GM19351 (cell line): ENCODE data around the gene AQP1.

Source experiments
- ATAC-seq: cut with Tn5 transposase; IDR thresholded peaks from one replicate; pipeline ENCODE4 v1.9.1; 2021; ENCODE audit warnings: mild to moderate bottlenecking, moderate library complexity; ENCODE audit not compliant: unreplicated experiment

AQP1 gene

DNA sequence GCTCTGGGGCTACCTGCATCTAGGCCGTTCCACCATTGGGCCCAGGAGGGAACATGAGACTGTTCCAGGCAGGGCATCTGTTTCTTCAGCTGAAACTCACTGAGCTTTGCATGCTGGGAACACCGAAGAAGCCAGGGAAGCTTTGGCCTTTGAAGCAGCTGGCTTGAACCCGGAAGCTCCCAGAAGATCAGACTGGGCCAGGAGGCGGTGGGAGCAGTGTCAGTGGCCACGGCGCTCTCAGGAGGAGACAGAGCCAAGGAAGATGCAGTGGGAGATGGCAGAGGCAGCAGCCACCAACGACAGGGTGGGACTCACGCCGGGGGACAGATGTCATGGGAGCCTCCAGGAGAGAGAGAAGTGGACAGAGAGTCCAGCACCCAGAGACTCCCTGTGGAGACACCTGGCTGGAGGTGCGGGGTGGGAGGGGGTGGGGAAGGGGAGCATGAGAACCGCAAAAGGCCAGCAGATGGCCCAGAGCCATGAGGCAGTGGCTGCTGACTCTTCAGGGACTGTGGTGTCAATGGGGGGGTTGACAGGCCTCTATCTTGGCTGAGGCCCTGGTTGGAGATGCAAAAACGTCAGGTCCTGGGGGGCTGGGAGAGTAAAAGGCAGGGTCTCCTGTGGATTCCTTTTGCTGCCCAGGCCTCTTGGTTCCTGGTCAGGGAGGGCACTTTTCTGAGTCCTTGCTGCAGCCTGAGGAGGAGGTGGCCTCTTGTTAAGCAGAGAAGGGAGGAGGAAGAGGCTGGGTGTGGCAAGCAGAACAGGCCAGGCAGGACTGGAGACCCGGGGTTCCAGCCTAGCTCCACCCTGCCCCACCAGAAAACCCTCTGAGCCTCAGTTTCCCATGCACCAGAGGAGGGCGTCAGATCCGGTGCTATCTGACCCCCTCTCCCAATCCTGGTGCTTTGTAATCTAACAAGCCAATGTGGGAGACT, 6.3 kb upstream of the AQP1 start:
- ATAC-seq = no peak

DNA sequence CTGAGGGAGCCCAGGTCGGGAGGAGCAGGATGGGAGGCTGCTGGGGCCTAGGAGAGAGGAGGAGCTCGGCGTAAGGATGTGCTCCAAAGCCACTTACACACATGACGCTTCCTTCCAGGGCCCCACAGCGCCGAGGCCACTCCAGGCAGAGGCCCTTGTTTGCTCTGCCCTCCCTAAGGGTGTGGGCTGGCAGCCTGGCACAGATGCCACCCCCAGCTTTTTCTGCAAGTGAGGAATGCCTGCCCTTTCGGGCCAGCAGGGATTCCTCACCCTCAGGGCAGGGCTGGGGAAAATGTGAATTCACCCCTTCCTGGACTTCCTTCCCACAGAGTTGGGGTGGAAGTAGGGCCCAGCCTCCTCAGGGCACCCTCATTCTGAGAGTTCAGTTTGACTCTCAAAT, 5.6 kb upstream of the AQP1 start:
- no peak for ATAC-seq

DNA sequence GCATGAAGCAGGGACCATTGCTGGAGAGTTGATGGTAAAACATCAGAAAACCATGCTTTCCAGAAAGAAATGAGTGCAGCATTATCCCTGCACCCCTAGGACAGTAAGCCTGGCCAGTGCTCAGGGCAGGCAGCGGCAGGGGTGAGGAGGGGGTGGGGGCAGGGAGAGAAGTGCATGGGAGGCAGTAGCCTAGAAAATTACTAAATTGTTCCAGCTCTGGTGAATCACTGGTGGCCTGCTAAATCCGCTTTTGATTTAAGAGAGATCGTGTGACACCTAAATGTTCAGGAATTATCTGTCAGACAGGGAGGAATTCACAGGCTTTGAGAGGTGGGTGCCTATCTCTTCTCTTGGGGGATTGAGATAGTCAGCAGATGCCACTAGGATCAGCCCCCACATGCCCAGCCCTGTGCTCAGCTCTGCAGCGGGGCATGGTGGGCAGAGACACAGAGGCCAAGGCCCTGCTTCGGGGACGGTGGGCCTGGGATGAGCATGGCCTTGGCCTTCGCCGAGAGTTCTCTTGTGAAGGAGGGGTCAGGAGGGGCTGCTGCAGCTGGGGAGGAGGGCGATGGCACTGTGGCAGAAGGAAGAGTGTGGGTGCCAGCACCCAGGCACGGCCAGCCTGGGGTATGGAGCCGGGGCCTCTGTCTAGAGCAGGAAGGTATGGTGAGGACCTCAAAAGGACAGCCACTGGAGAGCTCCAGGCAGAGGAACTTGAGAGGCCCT, 5.0 kb upstream of the AQP1 start:
- ATAC-seq = no peak

DNA sequence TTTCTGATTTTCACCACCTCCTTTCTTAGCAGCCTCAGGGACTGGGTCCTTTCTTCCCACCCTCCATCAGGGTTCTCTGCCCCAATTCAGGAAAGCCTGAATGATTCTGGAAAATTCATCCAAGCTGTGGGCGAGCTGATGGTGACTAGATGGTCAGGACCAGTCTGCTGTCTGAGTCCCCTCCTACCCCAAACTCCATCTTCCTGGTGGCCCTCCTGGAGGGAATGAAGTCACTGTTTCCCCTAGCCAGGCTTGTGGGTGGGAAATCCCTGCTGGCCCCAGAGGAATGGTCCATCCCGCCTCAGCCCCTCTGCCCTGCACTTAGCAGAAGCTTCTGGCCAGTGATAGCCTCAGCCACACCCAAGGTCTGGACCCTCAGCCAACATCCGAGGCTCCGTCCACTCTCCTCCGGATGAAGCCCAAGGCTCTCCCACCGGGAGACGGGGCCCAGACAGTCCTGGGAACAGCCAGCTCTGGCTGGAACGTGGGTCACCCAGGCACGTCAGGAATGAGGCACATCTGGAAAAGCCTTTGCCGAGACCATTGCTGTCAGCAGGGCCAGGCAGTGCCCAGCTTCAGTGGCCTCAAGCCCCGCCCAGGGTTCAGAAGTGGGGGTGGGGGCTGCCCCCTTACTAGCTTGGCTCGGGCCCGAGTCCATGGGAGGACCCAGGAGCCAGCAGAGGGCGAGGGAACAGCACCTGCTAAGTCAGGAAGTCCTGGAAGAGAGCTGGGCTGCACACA, 4.0 kb upstream of the AQP1 start:
- no peak for ATAC-seq

DNA sequence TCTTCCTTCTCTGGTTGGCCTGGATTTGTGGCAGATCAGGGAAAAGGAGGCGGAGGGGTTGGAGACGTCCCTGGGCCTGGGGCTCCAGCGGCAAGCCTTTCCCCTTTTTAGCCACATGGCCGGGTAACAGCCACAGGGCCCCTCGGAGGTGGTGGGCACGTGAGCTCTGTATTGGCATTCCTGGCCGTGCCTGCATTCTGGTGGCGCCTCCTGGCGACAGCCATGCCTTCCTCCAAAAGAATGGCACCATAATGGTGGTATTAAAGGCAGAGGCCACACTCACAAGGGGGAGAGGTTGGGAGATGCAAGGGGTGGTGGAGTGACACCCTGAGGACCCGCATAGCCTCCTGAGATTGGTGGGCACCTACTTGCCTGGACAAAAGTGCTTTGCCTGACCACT, 3.0 kb upstream of the AQP1 start:
- ATAC-seq = no peak

DNA sequence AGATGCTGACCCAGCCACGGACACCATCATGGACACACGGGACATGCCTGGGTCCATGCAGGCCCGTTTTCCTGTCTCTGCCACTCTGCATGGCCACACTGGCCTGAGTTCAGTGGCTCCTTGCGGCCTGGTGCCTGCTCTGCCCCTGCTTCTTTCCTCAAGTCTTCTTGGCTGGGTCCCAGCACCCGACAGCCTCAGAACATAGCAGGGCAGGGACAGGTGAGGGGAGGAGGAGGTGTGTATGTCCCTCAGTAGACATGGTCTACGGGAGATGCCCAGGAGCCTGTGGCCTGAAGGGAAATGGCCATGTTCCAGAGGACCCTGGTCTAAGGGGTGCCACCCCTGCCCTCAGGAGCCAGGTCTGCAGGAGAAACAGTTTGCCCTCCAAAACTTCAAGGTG, 2.2 kb upstream of the AQP1 start:
- no peak for ATAC-seq

DNA sequence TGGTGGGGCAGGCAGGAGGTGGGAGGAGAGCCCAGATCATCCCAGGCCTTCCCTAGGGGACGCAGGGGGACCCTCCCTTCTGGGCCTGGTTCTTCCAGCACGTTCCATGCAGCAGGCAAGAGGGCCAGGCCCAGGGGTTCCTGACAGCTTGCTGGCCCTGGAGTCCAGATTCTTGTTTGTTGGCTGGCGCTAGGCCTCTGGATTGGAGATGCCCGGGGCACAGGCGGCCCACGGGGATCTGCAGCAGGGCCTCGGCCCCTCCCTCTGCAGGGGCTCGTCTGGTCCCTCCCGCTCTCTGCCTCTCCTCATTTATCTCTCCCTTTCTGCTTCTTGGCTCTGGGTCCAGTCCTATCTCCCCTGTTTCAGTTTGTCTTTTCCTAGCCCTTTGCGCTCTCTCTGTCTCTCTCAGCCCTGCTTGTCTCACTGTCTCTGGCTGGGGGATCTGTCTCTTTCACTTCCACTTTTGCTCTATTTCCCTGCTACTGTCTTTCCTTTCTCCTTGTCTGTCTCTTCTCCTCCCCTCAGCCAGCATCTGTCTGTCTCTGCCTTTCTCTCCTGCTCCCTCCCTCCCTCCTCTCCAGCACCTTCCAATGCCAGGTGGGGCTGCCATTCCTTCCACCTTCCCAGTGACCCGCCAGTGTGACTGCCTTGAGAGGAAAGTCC, 1.1 kb upstream of the AQP1 start:
- no peak for ATAC-seq

DNA sequence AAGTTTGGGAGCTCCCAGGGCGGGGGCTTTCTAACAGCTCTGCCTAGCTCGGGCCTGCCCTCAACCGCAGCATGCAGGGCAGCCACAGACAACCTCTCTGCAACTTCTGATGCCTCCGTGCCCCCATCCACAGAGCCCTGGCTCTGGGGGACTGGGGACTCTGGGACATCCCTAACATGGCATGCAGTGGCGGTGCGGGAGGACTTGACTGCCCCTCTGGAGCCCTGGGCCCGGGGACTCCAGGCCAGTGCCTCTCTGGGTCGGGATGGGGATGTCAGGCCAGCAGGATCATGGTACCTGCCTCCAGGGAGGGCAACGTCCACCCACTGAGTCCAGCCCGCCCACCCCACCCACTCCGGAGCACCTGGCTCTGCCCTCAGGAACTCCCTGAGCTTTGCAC, 520 bp upstream of the AQP1 start:
- ATAC-seq = no peak

DNA sequence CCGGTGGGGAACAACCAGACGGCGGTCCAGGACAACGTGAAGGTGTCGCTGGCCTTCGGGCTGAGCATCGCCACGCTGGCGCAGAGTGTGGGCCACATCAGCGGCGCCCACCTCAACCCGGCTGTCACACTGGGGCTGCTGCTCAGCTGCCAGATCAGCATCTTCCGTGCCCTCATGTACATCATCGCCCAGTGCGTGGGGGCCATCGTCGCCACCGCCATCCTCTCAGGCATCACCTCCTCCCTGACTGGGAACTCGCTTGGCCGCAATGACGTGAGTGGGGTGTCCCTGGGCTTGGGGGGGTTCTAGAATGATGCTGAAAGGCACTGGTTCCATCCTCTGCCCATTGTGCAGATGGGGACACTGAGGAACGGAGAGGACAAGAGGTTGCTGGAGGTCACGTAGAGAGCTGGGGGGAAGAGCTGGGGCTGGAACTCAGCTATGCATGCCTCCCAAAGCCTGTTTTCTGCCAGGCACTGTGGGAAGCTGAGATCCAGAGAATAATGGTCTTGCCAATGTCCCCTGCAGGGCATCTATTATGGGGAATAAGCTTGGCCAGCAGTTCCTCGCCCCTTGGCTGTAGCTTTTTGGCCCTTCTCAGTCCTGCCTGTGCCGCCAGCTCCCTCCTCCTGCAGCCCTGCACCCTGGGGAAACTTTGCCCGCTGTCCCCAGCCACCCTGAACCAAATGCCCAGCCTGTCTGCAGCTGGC, 523 bp downstream of the AQP1 start:
- no peak for ATAC-seq

DNA sequence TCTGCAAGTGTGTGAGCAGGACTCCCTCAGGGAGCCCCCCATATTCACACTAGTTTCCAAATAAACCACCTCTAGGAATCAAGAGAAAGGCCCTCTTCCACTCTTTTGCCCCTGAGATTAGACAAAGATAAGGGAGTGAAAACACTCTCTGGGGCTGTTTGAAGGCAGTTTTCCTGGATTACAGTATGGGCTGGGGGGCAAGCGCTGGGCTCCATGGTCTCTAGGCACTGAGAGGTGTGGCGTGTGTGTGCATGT, 1.0 kb downstream of the AQP1 start:
- ATAC-seq = no peak

DNA sequence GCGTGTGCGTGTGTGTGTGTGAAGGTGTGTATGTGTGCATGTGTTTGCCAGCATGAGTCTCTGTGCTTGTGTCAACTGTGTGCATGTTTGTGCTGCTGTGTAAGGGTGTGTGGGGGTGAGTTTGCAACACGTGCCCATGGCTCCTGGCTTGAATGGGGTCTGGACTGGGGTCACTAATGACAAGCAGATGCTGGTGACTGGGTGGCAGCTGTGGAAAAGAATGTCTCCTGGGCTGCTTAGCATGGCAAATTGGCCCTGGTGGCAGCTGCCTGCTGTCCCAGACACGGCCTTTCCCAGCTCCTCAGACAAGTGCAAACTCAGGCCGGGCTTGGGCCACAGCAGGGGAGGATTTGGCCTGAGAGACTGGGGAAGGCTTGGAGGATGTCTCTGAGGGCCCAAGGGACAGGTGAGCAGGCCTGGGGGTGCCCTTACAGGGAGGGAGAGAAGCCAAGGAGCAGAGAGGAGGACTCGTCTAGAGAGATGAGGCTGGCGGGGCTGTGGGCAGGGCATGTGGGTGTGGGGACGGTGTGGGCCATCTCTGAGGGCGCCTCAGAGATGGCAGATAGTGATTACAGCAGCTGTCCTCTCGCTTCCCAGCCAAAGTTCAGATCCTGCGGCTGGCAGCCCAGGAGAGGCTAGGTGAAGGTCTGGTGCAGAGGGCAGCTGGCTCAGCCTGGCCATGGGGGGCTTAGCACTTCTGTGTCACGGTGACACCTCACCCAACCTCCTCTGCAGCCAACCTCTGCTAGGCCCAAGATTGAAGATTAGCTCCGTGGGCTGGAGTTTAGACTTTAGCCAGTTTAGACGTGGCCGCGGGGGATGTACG, 1.5 kb downstream of the AQP1 start:
- no peak for ATAC-seq

DNA sequence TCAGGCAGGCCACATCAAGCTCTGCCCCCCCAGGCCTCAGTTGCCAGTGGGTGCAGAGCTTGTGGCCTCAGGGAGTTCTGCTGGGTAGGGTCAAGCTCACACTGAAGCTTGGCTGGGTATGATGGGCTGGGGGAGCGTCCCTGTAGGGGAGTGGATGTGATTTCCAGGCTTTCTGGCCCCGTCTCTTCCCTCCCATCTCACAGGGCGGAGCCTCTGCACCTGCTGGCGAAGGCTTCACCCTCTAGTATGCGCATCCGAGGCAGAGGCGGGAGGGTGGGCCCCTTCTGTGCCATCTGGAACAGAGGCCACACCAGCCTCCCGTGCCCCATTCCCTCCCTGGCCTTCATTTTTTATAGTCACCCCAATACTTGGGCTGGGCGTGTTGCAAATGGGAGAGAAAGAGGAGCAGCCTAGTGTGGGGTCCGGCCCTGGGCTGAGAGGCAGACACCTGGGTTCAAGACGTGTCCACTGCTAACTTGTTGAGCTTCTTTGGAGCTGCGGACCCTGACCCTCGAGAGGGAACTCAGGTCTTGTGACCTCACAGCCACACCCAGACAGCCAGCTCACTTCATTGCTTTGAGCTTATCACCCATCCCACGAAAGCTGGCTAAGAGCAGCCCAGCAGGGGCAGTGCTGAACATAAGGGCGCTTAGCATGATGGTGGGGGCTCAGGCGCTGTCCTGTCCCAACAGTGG, 2.3 kb downstream of the AQP1 start:
- ATAC-seq = no peak

DNA sequence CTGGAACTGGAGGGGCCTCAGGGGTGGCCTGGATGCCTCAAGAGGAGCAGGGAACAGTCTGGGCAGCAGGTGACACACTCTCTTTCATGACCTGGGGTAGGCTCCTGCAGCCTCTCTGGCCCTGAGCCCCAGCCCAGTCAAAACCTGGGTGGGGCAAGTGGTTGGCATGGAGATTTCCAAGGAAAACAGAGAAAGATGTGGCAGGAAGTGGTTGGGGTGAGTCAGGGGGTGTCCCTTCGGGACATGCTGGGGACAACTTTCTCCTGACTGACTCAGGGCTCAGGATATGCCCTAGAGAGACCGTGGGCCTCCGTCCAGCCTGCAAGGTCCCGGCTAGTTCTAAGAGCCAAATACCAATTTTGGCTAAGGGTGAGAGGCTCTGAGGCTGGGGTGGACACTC, 2.9 kb downstream of the AQP1 start:
- ATAC-seq = no peak

DNA sequence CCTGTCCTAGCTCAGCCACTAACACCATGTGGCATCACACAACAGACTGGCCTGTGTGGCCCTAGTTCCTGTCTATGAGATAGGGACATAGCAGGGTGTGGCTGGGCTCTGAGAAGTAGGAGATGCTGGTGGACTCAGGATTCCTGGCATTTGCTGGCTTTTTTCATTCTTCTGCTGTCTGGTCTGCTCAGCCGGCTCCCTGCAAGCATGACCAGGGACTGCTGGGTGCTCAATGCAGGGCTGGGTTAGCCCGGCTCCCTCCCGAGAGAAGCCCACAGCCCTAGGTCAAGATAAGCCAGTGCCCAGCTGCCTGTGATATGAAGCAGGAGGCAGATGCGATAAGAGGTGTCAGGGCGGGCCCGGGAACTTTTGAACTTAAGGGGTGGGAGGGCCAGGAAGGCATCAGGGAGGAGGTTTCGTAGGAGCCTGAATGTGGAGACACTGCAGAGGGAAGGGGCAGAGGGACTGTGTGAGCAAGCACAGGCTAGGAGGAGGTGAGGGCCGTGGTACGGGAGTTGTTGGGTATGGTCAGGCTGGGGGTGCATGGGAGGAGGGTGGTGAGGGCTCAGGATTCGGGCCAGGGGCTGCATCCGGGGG, 3.5 kb downstream of the AQP1 start:
- no peak for ATAC-seq

DNA sequence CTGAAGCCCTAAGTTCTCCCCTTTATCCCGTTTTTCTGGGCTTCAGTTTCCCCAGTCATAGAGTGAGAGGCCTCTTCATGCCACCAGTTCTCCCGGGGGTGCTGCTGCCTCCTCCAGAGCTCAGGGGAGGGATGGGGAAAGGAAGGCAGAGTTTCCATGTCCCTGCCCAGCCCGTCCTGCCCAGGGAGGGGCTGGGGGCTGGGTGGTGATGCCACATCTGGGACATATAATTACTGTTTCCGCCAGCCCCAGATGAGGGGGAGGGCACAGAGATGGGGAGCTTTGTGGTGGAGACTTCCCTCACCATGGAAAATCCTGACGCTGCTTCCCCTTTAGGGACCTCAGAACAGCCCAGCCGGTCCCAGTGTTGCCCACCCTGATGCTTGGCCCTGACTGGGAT, 4.1 kb downstream of the AQP1 start:
- ATAC-seq = no peak

DNA sequence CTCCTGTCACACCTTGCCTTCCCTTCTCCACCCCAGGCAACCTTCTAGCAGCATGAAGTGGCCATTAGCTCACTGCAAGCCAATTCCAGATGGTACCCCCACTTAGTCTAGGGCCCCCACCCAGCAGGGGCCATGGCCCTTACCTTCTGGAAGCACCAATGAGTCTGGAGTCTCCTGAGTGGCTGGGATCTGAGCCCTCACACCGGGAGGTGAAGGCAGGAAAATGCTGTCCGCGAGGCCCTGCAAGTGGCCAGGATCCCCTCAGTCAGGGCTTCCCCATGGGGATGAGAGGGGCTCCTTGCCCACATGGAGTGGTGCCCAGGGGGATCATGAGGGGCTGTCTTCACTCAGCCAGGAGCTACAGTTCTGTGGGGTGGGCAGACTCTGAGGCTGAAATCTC, 4.6 kb downstream of the AQP1 start:
- no peak for ATAC-seq

DNA sequence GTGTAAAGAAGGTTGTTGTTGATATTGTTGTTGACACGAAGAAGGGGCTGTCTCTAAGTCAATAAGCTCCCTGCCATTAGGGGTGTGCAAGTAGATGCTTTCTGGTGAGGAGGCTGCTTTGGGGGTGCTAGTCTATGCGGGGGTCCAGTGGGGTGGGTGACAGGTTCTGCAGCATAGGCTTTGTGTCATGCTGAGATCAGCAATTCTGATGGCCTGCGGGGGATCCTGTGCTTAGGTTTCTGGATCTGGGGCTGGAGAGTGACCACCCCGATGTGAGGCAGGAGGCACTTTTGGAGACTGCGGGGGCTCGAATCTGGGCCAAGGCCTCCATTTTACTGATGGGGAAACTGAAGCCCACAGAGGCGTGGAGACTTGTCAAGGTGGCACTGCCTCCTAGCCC, 5.1 kb downstream of the AQP1 start:
- ATAC-seq = no peak

DNA sequence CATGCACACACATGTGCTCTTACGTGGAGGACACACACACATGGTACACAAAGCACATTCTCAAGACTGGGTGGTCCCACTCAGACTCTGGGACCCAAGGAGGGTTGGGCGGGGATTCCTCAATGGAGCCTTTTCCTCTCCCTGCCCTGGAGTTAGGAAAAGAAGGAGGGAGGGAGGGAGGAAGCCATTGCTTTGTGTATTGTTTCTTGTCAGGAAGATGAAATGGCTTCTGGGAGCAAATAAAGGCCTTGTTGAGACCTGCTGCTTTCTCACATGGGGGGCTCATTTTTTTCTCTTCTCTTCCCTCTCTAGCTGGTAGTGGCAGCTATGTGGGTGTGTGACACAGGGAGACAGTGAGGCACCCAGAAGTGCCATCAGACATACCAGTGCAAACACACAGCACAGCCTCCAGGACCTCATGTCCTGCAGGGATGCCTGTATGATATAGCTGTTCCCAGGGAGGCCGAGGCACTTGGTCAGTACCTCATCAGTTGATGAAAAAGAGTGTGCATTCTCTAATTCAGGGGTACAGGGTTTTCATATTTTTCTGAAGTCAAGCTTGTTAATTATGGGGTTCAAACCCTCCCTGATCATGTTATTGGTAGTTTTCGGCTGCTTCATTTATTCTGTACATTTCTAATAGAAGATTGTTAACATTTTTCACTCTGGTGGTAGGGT, 5.7 kb downstream of the AQP1 start:
- no peak for ATAC-seq
